SK-N-SH (cell line): ENCODE data around the gene GAGE12J. TPM values are rescaled to one million over a fixed set of nuclear protein-coding genes. Genes with fewer than 3 reads are reported as not detected.
"Not testable (repeated sequence)": the region's sequence is repeated elsewhere in the genome, so short reads cannot be mapped to it uniquely, and the experiment has no call there.

Experiments used
- CTCF ChIA-PET: fragments of 300-600, 350-600 bp; formaldehyde crosslinking; extraction: SDS; loops from one replicate; lab custom pipeline; 2021; lab: Yijun Ruan, JAX
- POLR2A ChIA-PET: fragments of 350-600 bp; sonication (Branson Sonifier 250); formaldehyde crosslinking; extraction: SDS; loops from one replicate; lab custom pipeline; 2020; ENCODE audit warnings: antibody characterized with exemption, inconsistent platforms; lab: Yijun Ruan, JAX
- DNase-seq: peaks from one replicate; pipeline ENCODE4 v3.0.0; 2012
- H2AFZ ChIP-seq: fragments of 200-600 bp; sonication (generic); 2 replicates; pipeline ENCODE4 v1.8.1; 2016; ENCODE audit warnings: antibody characterized with exemption, mild to moderate bottlenecking, low read depth
- H3F3A ChIP-seq: fragments of 200-600 bp; sonication (generic); replicated peaks from 2 replicates; pipeline ENCODE3; 2016; ENCODE audit warnings: antibody characterized with exemption, mild to moderate bottlenecking; ENCODE audit not compliant: insufficient read depth
- H3K27ac ChIP-seq, 2 experiments: fragments of 200-500 bp in 1 of 2; fragments of 200-600 bp in 1 of 2; sonication (Bioruptor generic) in 1 of 2; sonication (generic), shearing (Covaris generic) in 1 of 2; 2 replicates each; pipeline versions ENCODE4 v1.5.1 to v1.6.1; 2014 to 2016; ENCODE audit warnings: low read depth in 2 of 2, inconsistent platforms in 1 of 2, low read length in 1 of 2, mild to moderate bottlenecking in 1 of 2, mixed read lengths in 1 of 2
- H3K27me3 ChIP-seq: fragments of 200-600 bp; sonication (generic), shearing (Covaris generic); 2 replicates; pipeline ENCODE4 v1.6.1; 2016; ENCODE audit warnings: mixed run types; ENCODE audit not compliant: insufficient read depth
- H3K36me3 ChIP-seq, 2 experiments: fragments of 200-500 bp in 1 of 2; fragments of 200-600 bp in 1 of 2; sonication (Bioruptor generic) in 1 of 2; sonication (generic) in 1 of 2; replicated peaks in 1 of 2; 2 replicates each; pipeline versions ENCODE3 to v1.5.1; 2014 to 2016; ENCODE audit warnings: low read length in 1 of 2, mild to moderate bottlenecking in 1 of 2; ENCODE audit not compliant: insufficient read depth in 2 of 2, control insufficient read depth in 1 of 2
- H3K4me1 ChIP-seq, 2 experiments: fragments of 200-500 bp in 1 of 2; fragments of 200-600 bp in 1 of 2; sonication (Bioruptor generic) in 1 of 2; sonication (generic), shearing (Covaris generic) in 1 of 2; 2 replicates each; pipeline versions ENCODE4 v1.5.1 to v1.6.1; 2014 to 2016; ENCODE audit warnings: low read depth in 1 of 2, low read length in 1 of 2, mixed run types in 1 of 2; ENCODE audit not compliant: insufficient read depth in 2 of 2, control insufficient read depth in 1 of 2
- H3K4me2 ChIP-seq: fragments of 200-600 bp; sonication (generic), shearing (Covaris generic); 2 replicates; pipeline ENCODE4 v1.6.1; 2017; ENCODE audit warnings: mixed run types
- H3K4me3 ChIP-seq, 2 experiments: fragments of 200-500 bp in 1 of 2; fragments of 200-600 bp in 1 of 2; sonication (Bioruptor generic) in 1 of 2; sonication (generic), shearing (Covaris generic) in 1 of 2; 2 replicates each; pipeline versions ENCODE4 v1.5.1 to v1.8.1; 2014 to 2016; ENCODE audit warnings: low read depth in 2 of 2, inconsistent platforms in 1 of 2, low read length in 1 of 2, mild to moderate bottlenecking in 1 of 2, mixed read lengths in 1 of 2, moderate library complexity in 1 of 2
- H3K79me2 ChIP-seq: fragments of 200-600 bp; sonication (generic); 2 replicates; pipeline ENCODE4 v1.8.1; 2017; ENCODE audit warnings: mild to moderate bottlenecking; ENCODE audit not compliant: insufficient read depth
- H3K9ac ChIP-seq: fragments of 200-600 bp; sonication (generic); 2 replicates; pipeline ENCODE4 v1.6.1; 2017; ENCODE audit warnings: mixed run types
- H3K9me2 ChIP-seq: fragments of 200-600 bp; sonication (generic); 2 replicates; pipeline ENCODE4 v1.6.1; 2017; ENCODE audit warnings: mixed run types
- H3K9me3 ChIP-seq: fragments of 200-600 bp; sonication (generic); 2 replicates; pipeline ENCODE4 v1.6.1; 2017; ENCODE audit warnings: mixed run types, mild to moderate bottlenecking, moderate library complexity
- H4K20me1 ChIP-seq: fragments of 200-600 bp; sonication (generic); 2 replicates; pipeline ENCODE4 v1.6.1; 2017; ENCODE audit warnings: mild to moderate bottlenecking, mixed run types; ENCODE audit not compliant: insufficient read depth
- ELF1 ChIP-seq: IDR thresholded peaks from 2 replicates; pipeline ENCODE4 v1.4.0; 2012
- FOSL2 ChIP-seq: IDR thresholded peaks from 2 replicates; pipeline ENCODE4 v1.4.0; 2012; ENCODE audit warnings: low read depth, mild to moderate bottlenecking, moderate library complexity, borderline replicate concordance
- FOXJ3 ChIP-seq: sonication (generic); formaldehyde crosslinking; IDR thresholded peaks from 2 replicates; pipeline ENCODE4 v1.5.1; 2020; ENCODE audit warnings: mild to moderate bottlenecking, missing genetic modification reagents
- FOXM1 ChIP-seq: IDR thresholded peaks from 2 replicates; pipeline ENCODE4 v1.4.0; 2012; ENCODE audit warnings: low read depth, mild to moderate bottlenecking
- MEF2A ChIP-seq: IDR thresholded peaks from 2 replicates; pipeline ENCODE4 v1.4.0; 2012; ENCODE audit warnings: low read depth, borderline replicate concordance
- NFIC ChIP-seq: IDR thresholded peaks from 2 replicates; pipeline ENCODE4 v1.4.0; 2012; ENCODE audit warnings: borderline replicate concordance
- RCOR1 ChIP-seq: fragments of 150-350 bp; IDR thresholded peaks from 2 replicates; pipeline ENCODE4 v1.6.1; 2017; ENCODE audit warnings: antibody characterized with exemption, low read length
- RXRA ChIP-seq: IDR thresholded peaks from 2 replicates; pipeline ENCODE4 v1.4.0; 2012; ENCODE audit warnings: low read depth, mild to moderate bottlenecking, borderline replicate concordance
- SIN3A ChIP-seq: IDR thresholded peaks from 2 replicates; pipeline ENCODE4 v1.6.1; 2012; ENCODE audit warnings: low read depth, mild to moderate bottlenecking, low read length, moderate library complexity, borderline replicate concordance
- TAF1 ChIP-seq: IDR thresholded peaks from 2 replicates; pipeline ENCODE4 v1.6.1; 2012; ENCODE audit warnings: low read depth, mild to moderate bottlenecking, low read length, moderate library complexity, borderline replicate concordance
- TCF12 ChIP-seq: IDR thresholded peaks from 2 replicates; pipeline ENCODE4 v1.4.0; 2012
- WGBS: methylation state at CpG from one replicate; pipeline ENCODE4 v1.1.6; 2017; ENCODE audit warnings: low lambda C conversion rate; 5-methylcytosine and 5-hydroxymethylcytosine counted together
- polyA plus RNA-seq, 3 experiments: library from polyadenylated mRNA; depleted of rRNA; stranded (reverse); fragments of >200 nt; gene quantifications; 2 replicates each; pipeline ENCODE4 v1.2.3, GENCODE V29; 2012
- TF ChIP-seq, protein P1 (sequence below): IDR thresholded peaks from 2 replicates; pipeline ENCODE4; 2012
- TF ChIP-seq, protein P2 (sequence below): fragments of 200-600 bp; sonication (generic); IDR thresholded peaks from 2 replicates; pipeline ENCODE4 v1.6.1; 2017; ENCODE audit warnings: antibody characterized with exemption, mild to moderate bottlenecking, moderate library complexity
- TF ChIP-seq, protein P3 (sequence below): fragments of 150-350 bp; IDR thresholded peaks from 2 replicates; pipeline ENCODE4 v1.6.1; 2016; ENCODE audit warnings: mild to moderate bottlenecking, low read depth, low read length
- TF ChIP-seq, protein P4 (sequence below): IDR thresholded peaks from 2 replicates; pipeline ENCODE4 v1.4.0; 2012; ENCODE audit warnings: low read depth

Gene GAGE12J, protein sequence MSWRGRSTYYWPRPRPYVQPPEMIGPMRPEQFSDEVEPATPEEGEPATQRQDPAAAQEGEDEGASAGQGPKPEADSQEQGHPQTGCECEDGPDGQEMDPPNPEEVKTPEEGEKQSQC
- not detected in 2 replicates for polyA plus RNA-seq (2012; rRNA removed)
- not detected in 2 replicates for polyA plus RNA-seq (2012; cell fraction: cytosol; rRNA removed)
- polyA plus RNA-seq (2012; cell fraction: nucleus; rRNA removed): not detected in 2 replicates

DNA sequence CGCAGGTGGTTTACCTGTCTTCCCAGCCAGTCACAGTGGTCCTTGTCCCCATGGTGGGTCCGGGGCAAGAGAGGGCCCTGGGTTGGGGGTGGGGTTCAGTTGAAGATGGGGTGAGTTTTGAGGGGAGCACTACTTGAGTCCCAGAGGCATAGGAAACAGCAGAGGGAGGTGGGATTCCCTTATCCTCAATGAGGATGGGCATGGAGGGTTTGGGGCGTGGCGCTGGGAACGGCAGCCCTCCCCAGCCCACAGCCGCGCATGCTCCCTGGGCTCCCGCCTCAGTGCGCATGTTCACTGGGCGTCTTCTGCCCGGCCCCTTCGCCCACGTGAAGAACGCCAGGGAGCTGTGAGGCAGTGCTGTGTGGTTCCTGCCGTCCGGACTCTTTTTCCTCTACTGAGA lies at the start of gene GAGE12J:
TSS of gene GAGE12J (plus strand) at position 301 of the 400 bp plus-strand sequence. CDS start 1,157 bp downstream, outside the sequence.
- CTCF ChIA-PET, POLR2A ChIA-PET, H3K79me2 ChIP-seq, H3K4me1 ChIP-seq, DNase-seq, H3K9ac ChIP-seq, H3K4me3 ChIP-seq, H3F3A ChIP-seq, H3K36me3 ChIP-seq, H3K27me3 ChIP-seq, H4K20me1 ChIP-seq, H2AFZ ChIP-seq, H3K9me3 ChIP-seq, H3K9me2 ChIP-seq, H3K27ac ChIP-seq, H3K4me2 ChIP-seq: not testable (repeated sequence)
- WGBS: no CpG with 5 or more reads among the region's 16 CpGs

DNA sequence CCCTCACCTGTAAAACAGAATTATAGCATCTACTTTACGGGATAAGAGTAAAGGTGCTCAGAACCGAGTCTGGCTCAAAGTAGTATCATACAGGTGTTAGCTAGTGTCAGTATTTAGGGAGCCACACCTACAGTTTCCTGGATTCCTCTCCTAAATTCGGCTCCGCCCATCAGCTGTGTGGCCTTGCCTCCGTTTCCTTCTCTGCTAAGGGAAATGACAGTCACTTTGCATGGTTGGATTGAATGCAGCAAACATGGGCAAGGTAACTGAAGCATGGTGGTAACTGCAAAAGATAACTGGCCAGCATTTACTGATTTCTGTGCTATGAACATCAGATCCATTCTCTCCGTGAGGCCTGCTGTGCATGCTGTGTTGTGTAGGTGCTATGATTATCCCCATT lies 49.4 kb upstream of the GAGE12J start:
- no peak for TF ChIP-seq FOXM1
- TF ChIP-seq MEF2A: no peak
- TF ChIP-seq ELF1: no peak
- no peak for TF ChIP-seq RXRA
- TF ChIP-seq SIN3A: no peak
- TF ChIP-seq RCOR1: no peak
- no peak for TF ChIP-seq TCF12
- no peak for TF ChIP-seq TAF1
- Histone ChIP-seq H3K9ac (no peak overlapping the region), H3K27me3 (peaks cover 4% of the 10 kb centered on the region; the same call in 1 of the 2 replicates), H3K9me3 (no peaks in the 10 kb centered on the region), H3K4me3 (no peak overlapping the region), H2AFZ (no peak overlapping the region), H4K20me1 (peaks cover 15% of the 10 kb centered on the region; the same call in 1 of the 2 replicates), H3K27ac (no peak overlapping the region), H3K79me2 (peaks cover 24% of the 10 kb centered on the region; the same call in 1 of the 2 replicates), H3K4me1 (peaks cover 0 to 23% of the 10 kb centered on the region in 2 experiments; a peak in 1 of 4 replicates), H3K4me2 (0 out of 2 replicates have a peak overlapping the region, but pooled peaks have one; percentile 11), H3F3A (no peaks in the 10 kb centered on the region), H3K36me3 (no peaks in the 10 kb centered on the region), H3K9me2 (no peaks in the 10 kb centered on the region)
- CTCF ChIA-PET: no interaction called here
- WGBS: 44% methylated on average over 6 of the region's 6 CpGs
- DNase-seq: no peak
- POLR2A ChIA-PET: interaction anchor here (0.6 to 0.7 kb wide), 2 partner anchors 8 to 644 kb away, joined by 3 read pairs; partner anchors contain the start of gene FOXP3

DNA sequence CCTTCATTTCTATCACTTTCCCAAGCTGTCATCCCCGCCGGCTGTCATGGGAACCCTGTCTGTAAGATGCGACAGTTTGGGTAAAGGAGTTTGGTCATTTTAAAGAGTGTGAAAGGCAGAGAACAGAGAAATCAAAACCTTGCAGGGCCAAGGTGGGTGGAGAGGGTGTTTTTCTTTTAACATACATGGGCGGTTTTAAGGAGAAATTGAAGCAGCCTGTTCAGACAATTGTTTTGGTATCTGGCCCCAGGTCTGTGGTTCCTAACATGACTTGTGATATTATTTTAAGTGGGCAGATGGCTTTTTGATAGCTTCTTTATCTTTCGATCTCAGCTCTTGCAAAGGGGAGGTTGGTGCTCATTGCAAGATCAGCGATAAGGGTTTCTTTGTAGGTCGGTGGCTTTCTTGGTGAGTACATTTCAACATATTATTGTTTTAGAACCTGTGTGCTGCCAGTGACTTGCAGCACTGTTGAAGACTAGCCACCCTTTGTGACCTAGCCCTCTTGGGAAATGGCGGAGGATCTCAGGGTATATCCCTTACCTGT lies 48.6 kb upstream of the GAGE12J start:
- H3K4me2 ChIP-seq: no peak overlapping the region
- H3K9me3 ChIP-seq: no peaks in the 10 kb centered on the region
- H3K4me1 ChIP-seq: peaks cover 0 to 20% of the 10 kb centered on the region in 2 experiments; a peak in 1 of 4 replicates
- H2AFZ ChIP-seq: no peak overlapping the region
- H3K9me2 ChIP-seq: no peaks in the 10 kb centered on the region
- H4K20me1 ChIP-seq: peaks cover 15% of the 10 kb centered on the region; the same call in 1 of the 2 replicates
- POLR2A ChIA-PET: interaction anchor here (0.7 kb wide), 1 partner anchor 9 kb away, joined by 3 read pairs; the partner anchor contains the start of gene FOXP3
- peaks cover 24% of the 10 kb centered on the region; the same call in 1 of the 2 replicates for H3K79me2 ChIP-seq
- H3K36me3 ChIP-seq: no peaks in the 10 kb centered on the region
- H3K4me3 ChIP-seq: no peak overlapping the region
- peaks cover 4% of the 10 kb centered on the region; the same call in 1 of the 2 replicates for H3K27me3 ChIP-seq
- no peaks in the 10 kb centered on the region for H3F3A ChIP-seq
- no peak for DNase-seq
- 49% methylated on average over 8 of the region's 8 CpGs for WGBS
- no peak overlapping the region for H3K27ac ChIP-seq
- H3K9ac ChIP-seq: no peak overlapping the region
- CTCF ChIA-PET: no interaction called here
- TF ChIP-seq, protein P1, sequence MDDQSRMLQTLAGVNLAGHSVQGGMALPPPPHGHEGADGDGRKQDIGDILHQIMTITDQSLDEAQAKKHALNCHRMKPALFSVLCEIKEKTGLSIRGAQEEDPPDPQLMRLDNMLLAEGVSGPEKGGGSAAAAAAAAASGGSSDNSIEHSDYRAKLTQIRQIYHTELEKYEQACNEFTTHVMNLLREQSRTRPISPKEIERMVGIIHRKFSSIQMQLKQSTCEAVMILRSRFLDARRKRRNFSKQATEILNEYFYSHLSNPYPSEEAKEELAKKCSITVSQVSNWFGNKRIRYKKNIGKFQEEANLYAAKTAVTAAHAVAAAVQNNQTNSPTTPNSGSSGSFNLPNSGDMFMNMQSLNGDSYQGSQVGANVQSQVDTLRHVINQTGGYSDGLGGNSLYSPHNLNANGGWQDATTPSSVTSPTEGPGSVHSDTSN: no peak
- TF ChIP-seq, protein P2, sequence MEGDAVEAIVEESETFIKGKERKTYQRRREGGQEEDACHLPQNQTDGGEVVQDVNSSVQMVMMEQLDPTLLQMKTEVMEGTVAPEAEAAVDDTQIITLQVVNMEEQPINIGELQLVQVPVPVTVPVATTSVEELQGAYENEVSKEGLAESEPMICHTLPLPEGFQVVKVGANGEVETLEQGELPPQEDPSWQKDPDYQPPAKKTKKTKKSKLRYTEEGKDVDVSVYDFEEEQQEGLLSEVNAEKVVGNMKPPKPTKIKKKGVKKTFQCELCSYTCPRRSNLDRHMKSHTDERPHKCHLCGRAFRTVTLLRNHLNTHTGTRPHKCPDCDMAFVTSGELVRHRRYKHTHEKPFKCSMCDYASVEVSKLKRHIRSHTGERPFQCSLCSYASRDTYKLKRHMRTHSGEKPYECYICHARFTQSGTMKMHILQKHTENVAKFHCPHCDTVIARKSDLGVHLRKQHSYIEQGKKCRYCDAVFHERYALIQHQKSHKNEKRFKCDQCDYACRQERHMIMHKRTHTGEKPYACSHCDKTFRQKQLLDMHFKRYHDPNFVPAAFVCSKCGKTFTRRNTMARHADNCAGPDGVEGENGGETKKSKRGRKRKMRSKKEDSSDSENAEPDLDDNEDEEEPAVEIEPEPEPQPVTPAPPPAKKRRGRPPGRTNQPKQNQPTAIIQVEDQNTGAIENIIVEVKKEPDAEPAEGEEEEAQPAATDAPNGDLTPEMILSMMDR: no peak
- TF ChIP-seq FOXJ3 (CRISPR knock-in tag) (no peak), TCF12 (no peak), SIN3A (no peak), TAF1 (no peak), NFIC (no peak), FOSL2 (no peak)
- TF ChIP-seq, protein P3, sequence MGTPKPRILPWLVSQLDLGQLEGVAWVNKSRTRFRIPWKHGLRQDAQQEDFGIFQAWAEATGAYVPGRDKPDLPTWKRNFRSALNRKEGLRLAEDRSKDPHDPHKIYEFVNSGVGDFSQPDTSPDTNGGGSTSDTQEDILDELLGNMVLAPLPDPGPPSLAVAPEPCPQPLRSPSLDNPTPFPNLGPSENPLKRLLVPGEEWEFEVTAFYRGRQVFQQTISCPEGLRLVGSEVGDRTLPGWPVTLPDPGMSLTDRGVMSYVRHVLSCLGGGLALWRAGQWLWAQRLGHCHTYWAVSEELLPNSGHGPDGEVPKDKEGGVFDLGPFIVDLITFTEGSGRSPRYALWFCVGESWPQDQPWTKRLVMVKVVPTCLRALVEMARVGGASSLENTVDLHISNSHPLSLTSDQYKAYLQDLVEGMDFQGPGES: no peak
- TF ChIP-seq, protein P4, sequence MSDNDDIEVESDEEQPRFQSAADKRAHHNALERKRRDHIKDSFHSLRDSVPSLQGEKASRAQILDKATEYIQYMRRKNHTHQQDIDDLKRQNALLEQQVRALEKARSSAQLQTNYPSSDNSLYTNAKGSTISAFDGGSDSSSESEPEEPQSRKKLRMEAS: no peak
